NCI-H1105 (cell line): ENCODE results near the gene RBP4.

Experiments used
- DNase-seq: peaks from one replicate; lab custom pipeline; 2025; lab: John Stamatoyannopoulos, UW

Gene RBP4

GRCh38 chr10:93595378-93596161 lies 5.5 kb downstream of the RBP4 start:
- DNase-seq: no peak

- no peak for DNase-seq
These were observed 6.5 kb downstream of the RBP4 start for GRCh38 chr10:93594518-93594917.

GRCh38 chr10:93593749-93594148 lies 7.3 kb downstream of the RBP4 start:
- no peak for DNase-seq

- DNase-seq: no peak
These were observed 7.8 kb downstream of the RBP4 start for GRCh38 chr10:93593254-93593653.

- DNase-seq: no peak
These were observed 9.8 kb downstream of the RBP4 start for GRCh38 chr10:93591065-93591808.

GRCh38 chr10:93590638-93591037 lies 10.4 kb downstream of the RBP4 start:
- no peak for DNase-seq

- DNase-seq: no peak
These were observed 11.1 kb downstream of the RBP4 start for GRCh38 chr10:93589648-93590562.

GRCh38 chr10:93584445-93584844 lies 16.6 kb downstream of the RBP4 start:
- DNase-seq: no peak

- no peak for DNase-seq
These were observed 20.2 kb downstream of the RBP4 start for GRCh38 chr10:93580828-93581227.

GRCh38 chr10:93579985-93580711 lies 20.9 kb downstream of the RBP4 start:
- DNase-seq: no peak

GRCh38 chr10:93579089-93579488 lies 21.9 kb downstream of the RBP4 start:
- no peak for DNase-seq

GRCh38 chr10:93577565-93577964 lies 23.5 kb downstream of the RBP4 start:
- DNase-seq: no peak

GRCh38 chr10:93576888-93577287 lies 24.1 kb downstream of the RBP4 start:
- DNase-seq: no peak

GRCh38 chr10:93573924-93574323 lies 27.1 kb downstream of the RBP4 start:
- no peak for DNase-seq

- DNase-seq: no peak
These were observed 27.8 kb downstream of the RBP4 start for GRCh38 chr10:93573051-93573909.

GRCh38 chr10:93572606-93573005 lies 28.4 kb downstream of the RBP4 start:
- DNase-seq: no peak

GRCh38 chr10:93570383-93570782 lies 30.7 kb downstream of the RBP4 start:
- DNase-seq: no peak

- no peak for DNase-seq
These were observed 33.0 kb downstream of the RBP4 start for GRCh38 chr10:93568105-93568390.

- DNase-seq: no peak
These were observed 33.5 kb downstream of the RBP4 start for GRCh38 chr10:93567277-93568104.
